C4-2B (cell line): Measurements from ENCODE around the gene CHST11.

Experiments
- H3K27ac ChIP-seq: fragments of 450-650 bp; 2 replicates; pipeline ENCODE4 v1.5.1; 2017
- ZFX ChIP-seq: fragments of 450-650 bp; IDR thresholded peaks from 2 replicates; pipeline ENCODE4 v1.6.1; 2017
- TF ChIP-seq, protein P1 (sequence below): fragments of 450-650 bp; conservative IDR thresholded peaks from 2 replicates; pipeline ENCODE4 v1.5.1; 2017; ENCODE audit warnings: mild to moderate bottlenecking

The CHST11 gene

DNA sequence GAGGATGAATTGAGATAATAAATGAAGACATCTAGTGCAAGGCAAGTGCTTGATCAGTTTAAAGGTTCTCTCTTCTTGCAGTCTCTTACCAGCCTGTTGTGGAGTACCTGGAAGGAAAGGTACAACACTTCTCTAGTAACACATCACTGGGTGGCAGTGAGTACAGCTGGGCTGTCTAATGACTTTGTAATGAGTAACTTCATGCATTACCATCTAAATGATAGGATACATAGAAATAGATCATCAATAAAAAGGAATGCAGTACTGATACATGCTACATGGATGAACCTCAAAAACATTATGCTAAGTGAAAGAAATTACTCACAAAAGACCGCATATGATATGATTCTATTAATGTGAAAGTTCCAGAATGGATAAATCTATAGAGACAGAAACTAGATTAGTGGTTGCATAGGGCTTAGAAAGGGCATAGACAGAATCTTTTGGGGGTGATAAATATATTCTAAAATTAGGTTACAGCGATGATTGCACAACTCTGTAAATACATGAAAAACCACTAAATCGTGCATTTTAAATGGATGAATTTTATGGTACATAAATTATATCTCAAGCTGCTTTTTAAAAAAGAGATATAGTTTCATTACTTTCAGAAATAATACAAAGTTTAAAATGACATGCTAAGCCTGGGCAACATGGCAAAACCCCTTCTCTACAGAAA lies 224.4 kb downstream of the CHST11 start:
- no peak for TF ChIP-seq ZFX
- TF ChIP-seq, protein P1, sequence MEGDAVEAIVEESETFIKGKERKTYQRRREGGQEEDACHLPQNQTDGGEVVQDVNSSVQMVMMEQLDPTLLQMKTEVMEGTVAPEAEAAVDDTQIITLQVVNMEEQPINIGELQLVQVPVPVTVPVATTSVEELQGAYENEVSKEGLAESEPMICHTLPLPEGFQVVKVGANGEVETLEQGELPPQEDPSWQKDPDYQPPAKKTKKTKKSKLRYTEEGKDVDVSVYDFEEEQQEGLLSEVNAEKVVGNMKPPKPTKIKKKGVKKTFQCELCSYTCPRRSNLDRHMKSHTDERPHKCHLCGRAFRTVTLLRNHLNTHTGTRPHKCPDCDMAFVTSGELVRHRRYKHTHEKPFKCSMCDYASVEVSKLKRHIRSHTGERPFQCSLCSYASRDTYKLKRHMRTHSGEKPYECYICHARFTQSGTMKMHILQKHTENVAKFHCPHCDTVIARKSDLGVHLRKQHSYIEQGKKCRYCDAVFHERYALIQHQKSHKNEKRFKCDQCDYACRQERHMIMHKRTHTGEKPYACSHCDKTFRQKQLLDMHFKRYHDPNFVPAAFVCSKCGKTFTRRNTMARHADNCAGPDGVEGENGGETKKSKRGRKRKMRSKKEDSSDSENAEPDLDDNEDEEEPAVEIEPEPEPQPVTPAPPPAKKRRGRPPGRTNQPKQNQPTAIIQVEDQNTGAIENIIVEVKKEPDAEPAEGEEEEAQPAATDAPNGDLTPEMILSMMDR = no peak
- no peak overlapping the region for H3K27ac ChIP-seq

DNA sequence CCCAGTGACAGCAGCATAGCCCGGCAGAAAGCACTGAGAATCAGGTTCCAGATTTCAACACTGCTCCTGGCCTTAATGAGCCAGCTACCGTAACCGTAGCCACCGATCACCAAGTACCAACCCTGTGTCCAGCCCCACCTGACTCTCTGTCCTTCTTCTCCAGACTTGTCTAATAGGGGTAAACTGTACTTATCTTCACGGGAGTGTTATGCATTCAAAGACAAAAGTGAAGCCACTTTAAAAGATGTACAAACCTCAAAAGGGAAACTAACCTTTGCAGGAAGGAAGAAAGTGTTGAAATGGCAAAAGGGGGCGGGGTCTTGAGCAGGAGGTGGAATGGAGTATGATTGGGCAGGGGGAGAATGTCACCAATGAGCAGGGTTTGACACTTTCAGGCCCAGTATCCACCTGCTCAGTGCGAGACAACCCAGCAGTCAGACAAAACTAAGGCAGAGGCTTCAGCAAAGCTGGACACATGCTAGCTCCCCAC lies 226.1 kb downstream of the CHST11 start:
- TF ChIP-seq, protein P1 = no peak
- no peak for TF ChIP-seq ZFX
- no peak overlapping the region for H3K27ac ChIP-seq

DNA sequence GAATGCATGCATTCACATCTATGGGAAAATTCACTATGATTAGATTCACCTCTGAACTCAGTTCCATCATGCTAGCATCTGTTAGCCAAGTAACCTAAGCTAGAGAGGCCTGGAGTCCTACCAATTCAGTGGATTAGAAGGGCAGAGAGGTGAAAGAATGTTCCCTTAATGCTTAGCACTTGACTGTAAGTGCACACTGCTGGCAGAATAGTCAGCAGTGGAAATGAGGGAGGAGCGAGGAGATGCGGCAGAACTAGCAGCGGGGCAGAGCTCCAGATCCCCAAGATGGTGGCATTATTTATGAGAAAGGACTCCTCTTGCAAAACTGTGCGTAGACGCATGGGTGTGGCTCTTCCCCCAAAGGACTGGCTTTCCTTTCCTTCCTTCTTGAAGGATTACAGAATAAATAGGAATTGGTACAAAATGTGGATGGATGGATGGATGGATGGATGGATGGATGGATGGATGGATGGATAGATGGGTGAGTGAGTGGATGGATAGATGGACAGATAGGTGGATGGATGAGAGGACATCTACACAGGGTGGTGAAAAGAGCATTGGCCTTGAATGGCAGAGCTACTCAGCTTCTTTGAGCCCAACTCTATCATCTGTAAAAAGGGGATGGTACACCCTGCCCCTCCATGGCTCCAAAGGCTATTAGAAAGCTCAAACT lies 227.2 kb downstream of the CHST11 start:
- no peak for TF ChIP-seq ZFX
- TF ChIP-seq, protein P1 = no peak

DNA sequence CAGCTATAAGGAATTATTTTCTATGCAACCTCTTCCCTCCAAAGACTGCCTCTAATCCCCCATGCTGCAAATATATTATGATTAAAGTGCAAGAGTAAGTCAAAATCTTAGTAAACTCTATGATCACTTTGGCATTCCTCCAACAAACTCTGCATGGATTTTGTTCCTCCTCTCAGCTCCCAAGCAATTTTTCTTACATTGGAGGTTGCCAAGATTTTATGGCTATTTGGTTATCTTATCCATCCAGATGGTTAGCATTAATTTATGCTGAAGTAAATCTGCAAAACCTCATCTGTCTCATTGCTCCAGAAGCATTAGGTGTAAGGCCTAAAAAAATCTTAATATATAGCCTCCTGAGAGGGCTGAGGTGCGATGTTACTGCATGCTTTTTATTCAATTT lies 228.1 kb downstream of the CHST11 start:
- TF ChIP-seq ZFX = no peak
- TF ChIP-seq, protein P1 = no peak
- no peak overlapping the region for H3K27ac ChIP-seq

More for the DNA sequence above, 227.2 kb downstream of the CHST11 start:
- H3K27ac ChIP-seq = no peak overlapping the region

DNA sequence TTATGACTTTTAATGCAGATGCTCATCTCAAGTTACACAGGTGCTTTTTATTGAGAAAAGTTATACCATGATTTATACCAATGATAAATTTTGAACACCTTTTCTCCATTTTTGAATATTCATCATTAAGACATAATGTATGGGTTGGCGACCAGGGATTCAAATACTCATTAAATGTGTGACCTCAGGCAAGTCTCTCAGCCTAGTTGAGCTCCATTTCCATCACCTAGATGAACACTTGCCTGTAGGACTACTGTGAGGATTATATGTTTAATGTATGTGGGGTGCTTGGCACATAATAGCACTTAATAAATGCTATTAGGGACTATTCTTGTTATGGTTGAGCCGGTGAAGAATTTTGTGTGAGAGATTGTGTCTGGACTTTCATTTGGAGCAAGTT lies 228.6 kb downstream of the CHST11 start:
- TF ChIP-seq, protein P1 = no peak
- TF ChIP-seq ZFX = no peak
- no peak overlapping the region for H3K27ac ChIP-seq

DNA sequence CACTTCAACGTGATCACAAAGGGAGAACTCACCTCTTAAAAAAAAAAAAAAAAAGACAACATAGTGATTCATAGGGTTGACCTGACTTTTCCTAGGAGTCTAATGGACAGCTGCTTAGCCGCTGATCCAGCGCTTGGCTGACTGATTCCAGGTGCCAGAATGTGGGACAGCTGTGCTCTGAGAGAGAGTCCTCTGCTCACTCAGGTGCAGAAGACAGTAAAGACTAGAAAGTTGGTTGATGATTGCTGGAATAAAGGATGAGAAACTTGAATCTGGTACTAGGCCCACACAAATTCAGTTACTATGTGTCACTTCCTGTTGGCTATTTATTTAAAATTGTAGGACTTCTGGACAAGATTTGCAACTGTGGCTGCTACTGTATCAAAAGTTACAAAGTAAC lies 229.4 kb downstream of the CHST11 start:
- H3K27ac ChIP-seq = no peak overlapping the region

More for the DNA sequence above, 229.4 kb downstream of the CHST11 start:
- TF ChIP-seq, protein P1 = no peak
- no peak for TF ChIP-seq ZFX
